DOHH2 (cell line): ENCODE data around the gene KLLN.
"Not testable (repeated sequence)": the region's sequence is repeated elsewhere in the genome, so short reads cannot be mapped to it uniquely, and the experiment has no call there.

ENCODE experiments used
- H3F3A ChIP-seq: fragments of 200-600 bp; sonication (generic), shearing (Covaris generic); 2 replicates; pipeline ENCODE4 v1.6.0; 2016; ENCODE audit warnings: antibody characterized with exemption, mild to moderate bottlenecking; ENCODE audit not compliant: control insufficient read depth, insufficient read depth
- H3K27ac ChIP-seq: fragments of 200-600 bp; sonication (generic); 2 replicates; pipeline ENCODE4 v1.5.1; 2014; ENCODE audit warnings: low read depth, mild to moderate bottlenecking, low read length, moderate library complexity
- H3K27me3 ChIP-seq: fragments of 200-600 bp; sonication (generic); 2 replicates; pipeline ENCODE4 v1.6.1; 2014; ENCODE audit warnings: mild to moderate bottlenecking, low read length, mixed read lengths; ENCODE audit not compliant: control insufficient read depth
- H3K36me3 ChIP-seq: fragments of 200-600 bp; sonication (generic); 2 replicates; pipeline ENCODE4 v1.6.1; 2014; ENCODE audit warnings: mild to moderate bottlenecking, low read length, moderate library complexity, mixed read lengths; ENCODE audit not compliant: control insufficient read depth
- H3K4me1 ChIP-seq: fragments of 200-600 bp; sonication (generic); 2 replicates; pipeline ENCODE4 v1.6.1; 2014; ENCODE audit warnings: mild to moderate bottlenecking, low read length, mixed read lengths; ENCODE audit not compliant: control insufficient read depth
- H3K4me2 ChIP-seq: fragments of 200-600 bp; sonication (generic); 2 replicates; pipeline ENCODE4 v1.6.0; 2014; ENCODE audit warnings: mild to moderate bottlenecking, low read length, moderate library complexity
- H3K4me3 ChIP-seq: fragments of 200-600 bp; sonication (generic); 2 replicates; pipeline ENCODE4 v1.5.1; 2014; ENCODE audit warnings: mild to moderate bottlenecking, low read length, mixed read lengths
- H3K79me2 ChIP-seq: fragments of 200-600 bp; sonication (generic); 2 replicates; pipeline ENCODE4 v1.6.1; 2014; ENCODE audit warnings: mild to moderate bottlenecking, low read length, mixed read lengths; ENCODE audit not compliant: control insufficient read depth
- H3K9me2 ChIP-seq: fragments of 200-600 bp; sonication (generic); replicated peaks from 2 replicates; pipeline ENCODE4 v1.6.1; 2014; ENCODE audit warnings: mild to moderate bottlenecking, low read length, mixed read lengths; ENCODE audit not compliant: control insufficient read depth
- H3K9me3 ChIP-seq: fragments of 200-600 bp; sonication (generic); 2 replicates; pipeline ENCODE4 v1.6.1; 2014; ENCODE audit warnings: antibody characterized with exemption, low read length, mixed read lengths; ENCODE audit not compliant: control insufficient read depth, insufficient read depth
- H4K20me1 ChIP-seq: fragments of 200-600 bp; sonication (generic); 2 replicates; pipeline ENCODE4 v1.6.0; 2014; ENCODE audit warnings: low read depth, mild to moderate bottlenecking, antibody characterized with exemption, low read length, moderate library complexity; ENCODE audit not compliant: control insufficient read depth, insufficient read depth
- EZH2phosphoT487 ChIP-seq: fragments of 200-600 bp; sonication (generic); IDR thresholded peaks from 2 replicates; pipeline ENCODE4 v1.6.1; 2017; ENCODE audit warnings: borderline replicate concordance, mild to moderate bottlenecking, antibody characterized with exemption, low read length, moderate library complexity, mixed read lengths
- TF ChIP-seq, protein P1 (sequence below): fragments of 200-600 bp; sonication (generic); IDR thresholded peaks from one replicate; pipeline ENCODE4 v1.5.1; 2014; ENCODE audit warnings: antibody characterized with exemption, mild to moderate bottlenecking, low read depth, low read length; ENCODE audit not compliant: poor library complexity, severe bottlenecking

KLLN gene

DNA sequence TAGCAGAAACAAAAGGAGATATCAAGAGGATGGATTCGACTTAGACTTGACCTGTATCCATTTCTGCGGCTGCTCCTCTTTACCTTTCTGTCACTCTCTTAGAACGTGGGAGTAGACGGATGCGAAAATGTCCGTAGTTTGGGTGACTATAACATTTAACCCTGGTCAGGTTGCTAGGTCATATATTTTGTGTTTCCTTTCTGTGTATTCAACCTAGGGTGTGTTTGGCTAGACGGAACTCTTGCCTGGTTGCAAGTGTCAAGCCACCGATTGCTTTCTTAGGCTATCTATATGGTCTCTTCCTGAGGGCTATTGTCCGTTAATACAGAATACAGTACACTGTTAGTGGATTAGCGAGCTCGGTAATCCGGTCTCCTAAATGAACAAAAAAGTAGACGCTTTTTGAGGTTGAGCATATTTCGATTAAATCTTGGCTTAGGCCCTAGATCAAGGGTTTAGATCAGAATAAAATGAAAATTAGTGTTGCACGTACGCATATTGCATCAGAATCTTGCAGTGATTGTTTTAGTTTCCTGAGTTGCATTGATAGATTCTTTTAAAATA lies 1.2 kb upstream of the KLLN start:
- Histone ChIP-seq H4K20me1 (peaks cover 45% of the 10 kb centered on the region), H3F3A (peaks cover 11% of the 10 kb centered on the region), H3K4me1 (peaks cover 37% of the 10 kb centered on the region), H3K4me3 (peak overlapping the region; percentile 91), H3K9me2 (no peaks in the 10 kb centered on the region), H3K27me3 (no peaks in the 10 kb centered on the region), H3K9me3 (no peaks in the 10 kb centered on the region), H3K4me2 (peak overlapping the region; percentile 85), H3K27ac (peak overlapping the region; percentile 89), H3K79me2 (peaks cover 89% of the 10 kb centered on the region), H3K36me3 (peaks cover 61% of the 10 kb centered on the region)
- TF ChIP-seq, protein P1, sequence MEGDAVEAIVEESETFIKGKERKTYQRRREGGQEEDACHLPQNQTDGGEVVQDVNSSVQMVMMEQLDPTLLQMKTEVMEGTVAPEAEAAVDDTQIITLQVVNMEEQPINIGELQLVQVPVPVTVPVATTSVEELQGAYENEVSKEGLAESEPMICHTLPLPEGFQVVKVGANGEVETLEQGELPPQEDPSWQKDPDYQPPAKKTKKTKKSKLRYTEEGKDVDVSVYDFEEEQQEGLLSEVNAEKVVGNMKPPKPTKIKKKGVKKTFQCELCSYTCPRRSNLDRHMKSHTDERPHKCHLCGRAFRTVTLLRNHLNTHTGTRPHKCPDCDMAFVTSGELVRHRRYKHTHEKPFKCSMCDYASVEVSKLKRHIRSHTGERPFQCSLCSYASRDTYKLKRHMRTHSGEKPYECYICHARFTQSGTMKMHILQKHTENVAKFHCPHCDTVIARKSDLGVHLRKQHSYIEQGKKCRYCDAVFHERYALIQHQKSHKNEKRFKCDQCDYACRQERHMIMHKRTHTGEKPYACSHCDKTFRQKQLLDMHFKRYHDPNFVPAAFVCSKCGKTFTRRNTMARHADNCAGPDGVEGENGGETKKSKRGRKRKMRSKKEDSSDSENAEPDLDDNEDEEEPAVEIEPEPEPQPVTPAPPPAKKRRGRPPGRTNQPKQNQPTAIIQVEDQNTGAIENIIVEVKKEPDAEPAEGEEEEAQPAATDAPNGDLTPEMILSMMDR: no peak
- no peak for TF ChIP-seq EZH2phosphoT487

GRCh38 chr10:87863951-87864495 lies 690 bp upstream of the KLLN start:
- peaks cover 36% of the 10 kb centered on the region for H3K4me1 ChIP-seq
- H3K36me3 ChIP-seq: peaks cover 56% of the 10 kb centered on the region
- not testable (repeated sequence) for H3K27me3 ChIP-seq, H3K9me2 ChIP-seq, H3K9me3 ChIP-seq
- peak overlapping the region; percentile 85 for H3K4me2 ChIP-seq
- H4K20me1 ChIP-seq: peaks cover 44% of the 10 kb centered on the region
- peaks cover 11% of the 10 kb centered on the region for H3F3A ChIP-seq
- peak overlapping the region; percentile 91 for H3K4me3 ChIP-seq
- peaks cover 83% of the 10 kb centered on the region for H3K79me2 ChIP-seq
- peak overlapping the region; percentile 89 for H3K27ac ChIP-seq

DNA sequence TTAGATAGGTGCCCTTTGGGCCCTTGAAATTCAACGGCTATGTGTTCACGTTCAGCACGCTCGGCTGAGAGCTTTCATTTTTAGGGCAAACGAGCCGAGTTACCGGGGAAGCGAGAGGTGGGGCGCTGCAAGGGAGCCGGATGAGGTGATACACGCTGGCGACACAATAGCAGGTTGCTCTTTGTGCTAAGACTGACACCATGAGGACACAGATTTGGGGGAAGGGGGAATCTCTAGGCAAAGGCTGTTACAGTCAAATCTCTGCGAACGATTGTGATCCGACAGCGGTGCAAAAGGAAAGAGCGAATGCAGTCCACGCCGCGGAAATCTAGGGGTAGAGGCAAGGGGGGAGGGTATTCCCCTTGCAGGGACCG lies 667 bp downstream of the KLLN start:
- peak overlapping the region; percentile 91 for H3K4me3 ChIP-seq
- H3K79me2 ChIP-seq: peaks cover 70% of the 10 kb centered on the region
- H3K27ac ChIP-seq: peak overlapping the region; percentile 89
- H3K9me2 ChIP-seq: no peaks in the 10 kb centered on the region
- H3K27me3 ChIP-seq: no peaks in the 10 kb centered on the region
- peaks cover 42% of the 10 kb centered on the region for H3K36me3 ChIP-seq
- TF ChIP-seq, protein P1: peak; percentile 19
- TF ChIP-seq EZH2phosphoT487: no peak
- peaks cover 11% of the 10 kb centered on the region for H3F3A ChIP-seq
- H3K4me1 ChIP-seq: peaks cover 23% of the 10 kb centered on the region
- H4K20me1 ChIP-seq: peaks cover 31% of the 10 kb centered on the region
- H3K4me2 ChIP-seq: peak overlapping the region; percentile 85
- no peaks in the 10 kb centered on the region for H3K9me3 ChIP-seq

DNA sequence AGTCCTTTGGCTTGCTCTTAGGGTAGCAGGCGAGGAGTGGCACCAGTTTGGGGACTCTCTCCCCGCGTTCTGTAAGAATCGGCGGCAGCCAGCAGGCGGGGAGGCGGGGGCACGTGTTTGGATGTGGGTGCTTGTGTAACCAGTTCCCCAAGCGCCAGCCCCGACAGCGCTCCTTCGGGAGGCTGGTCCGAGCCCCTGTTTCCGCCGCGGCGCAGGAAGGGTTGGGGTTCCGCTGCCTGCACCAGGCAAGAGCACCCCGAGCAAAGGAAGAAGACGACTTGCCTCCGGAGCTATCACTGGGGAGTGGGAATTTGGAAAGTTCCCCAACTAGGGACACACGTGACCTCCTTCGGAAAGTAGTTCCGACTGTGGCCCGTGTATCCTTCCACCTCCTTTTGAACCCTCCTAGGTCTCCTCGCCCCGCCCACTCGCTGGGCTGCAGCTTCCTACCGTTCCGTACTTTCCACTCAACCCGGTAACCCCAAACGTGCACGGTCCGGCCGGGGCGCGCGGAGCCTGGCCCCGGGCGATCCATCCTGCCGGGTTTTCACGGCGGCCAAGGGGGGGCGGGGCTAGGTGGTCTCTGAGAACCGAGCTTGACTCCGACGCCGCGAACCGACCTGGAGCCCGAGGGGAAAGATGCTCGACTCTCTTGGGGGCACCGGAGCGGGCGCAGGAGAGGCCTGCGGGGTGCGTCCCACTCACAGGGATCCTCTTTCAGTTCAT lies 1.2 kb downstream of the KLLN start:
- H3K4me2 ChIP-seq: peak overlapping the region; percentile 85
- no peaks in the 10 kb centered on the region for H3K27me3 ChIP-seq
- H3K9me2 ChIP-seq: no peaks in the 10 kb centered on the region
- H3K4me3 ChIP-seq: peak overlapping the region; percentile 91
- peaks cover 64% of the 10 kb centered on the region for H3K79me2 ChIP-seq
- H3K27ac ChIP-seq: peak overlapping the region; percentile 89
- peaks cover 11% of the 10 kb centered on the region for H3F3A ChIP-seq
- H3K36me3 ChIP-seq: peaks cover 36% of the 10 kb centered on the region
- TF ChIP-seq EZH2phosphoT487: no peak
- TF ChIP-seq, protein P1: no peak
- peaks cover 28% of the 10 kb centered on the region for H4K20me1 ChIP-seq
- no peaks in the 10 kb centered on the region for H3K9me3 ChIP-seq
- H3K4me1 ChIP-seq: peaks cover 23% of the 10 kb centered on the region
